SK-N-SH (cell line): ENCODE data around the gene KMT5B. TPM values are rescaled to one million over a fixed set of nuclear protein-coding genes. Genes with fewer than 3 reads are reported as not detected.

Source experiments
- CTCF ChIA-PET: fragments of 300-600, 350-600 bp; formaldehyde crosslinking; extraction: SDS; loops from one replicate; lab custom pipeline; 2021; lab: Yijun Ruan, JAX
- POLR2A ChIA-PET: fragments of 350-600 bp; sonication (Branson Sonifier 250); formaldehyde crosslinking; extraction: SDS; loops from one replicate; lab custom pipeline; 2020; ENCODE audit warnings: antibody characterized with exemption, inconsistent platforms; lab: Yijun Ruan, JAX
- DNase-seq: peaks from one replicate; pipeline ENCODE4 v3.0.0; 2012
- H2AFZ ChIP-seq: fragments of 200-600 bp; sonication (generic); 2 replicates; pipeline ENCODE4 v1.8.1; 2016; ENCODE audit warnings: antibody characterized with exemption, mild to moderate bottlenecking, low read depth
- H3F3A ChIP-seq: fragments of 200-600 bp; sonication (generic); replicated peaks from 2 replicates; pipeline ENCODE3; 2016; ENCODE audit warnings: antibody characterized with exemption, mild to moderate bottlenecking; ENCODE audit not compliant: insufficient read depth
- H3K27ac ChIP-seq, 2 experiments: fragments of 200-500 bp in 1 of 2; fragments of 200-600 bp in 1 of 2; sonication (Bioruptor generic) in 1 of 2; sonication (generic), shearing (Covaris generic) in 1 of 2; 2 replicates each; pipeline versions ENCODE4 v1.5.1 to v1.6.1; 2014 to 2016; ENCODE audit warnings: low read depth in 2 of 2, inconsistent platforms in 1 of 2, low read length in 1 of 2, mild to moderate bottlenecking in 1 of 2, mixed read lengths in 1 of 2
- H3K27me3 ChIP-seq: fragments of 200-600 bp; sonication (generic), shearing (Covaris generic); 2 replicates; pipeline ENCODE4 v1.6.1; 2016; ENCODE audit warnings: mixed run types; ENCODE audit not compliant: insufficient read depth
- H3K36me3 ChIP-seq, 2 experiments: fragments of 200-500 bp in 1 of 2; fragments of 200-600 bp in 1 of 2; sonication (Bioruptor generic) in 1 of 2; sonication (generic) in 1 of 2; replicated peaks in 1 of 2; 2 replicates each; pipeline versions ENCODE3 to v1.5.1; 2014 to 2016; ENCODE audit warnings: low read length in 1 of 2, mild to moderate bottlenecking in 1 of 2; ENCODE audit not compliant: insufficient read depth in 2 of 2, control insufficient read depth in 1 of 2
- H3K4me1 ChIP-seq, 2 experiments: fragments of 200-500 bp in 1 of 2; fragments of 200-600 bp in 1 of 2; sonication (Bioruptor generic) in 1 of 2; sonication (generic), shearing (Covaris generic) in 1 of 2; 2 replicates each; pipeline versions ENCODE4 v1.5.1 to v1.6.1; 2014 to 2016; ENCODE audit warnings: low read depth in 1 of 2, low read length in 1 of 2, mixed run types in 1 of 2; ENCODE audit not compliant: insufficient read depth in 2 of 2, control insufficient read depth in 1 of 2
- H3K4me2 ChIP-seq: fragments of 200-600 bp; sonication (generic), shearing (Covaris generic); 2 replicates; pipeline ENCODE4 v1.6.1; 2017; ENCODE audit warnings: mixed run types
- H3K4me3 ChIP-seq, 2 experiments: fragments of 200-500 bp in 1 of 2; fragments of 200-600 bp in 1 of 2; sonication (Bioruptor generic) in 1 of 2; sonication (generic), shearing (Covaris generic) in 1 of 2; 2 replicates each; pipeline versions ENCODE4 v1.5.1 to v1.8.1; 2014 to 2016; ENCODE audit warnings: low read depth in 2 of 2, inconsistent platforms in 1 of 2, low read length in 1 of 2, mild to moderate bottlenecking in 1 of 2, mixed read lengths in 1 of 2, moderate library complexity in 1 of 2
- H3K79me2 ChIP-seq: fragments of 200-600 bp; sonication (generic); 2 replicates; pipeline ENCODE4 v1.8.1; 2017; ENCODE audit warnings: mild to moderate bottlenecking; ENCODE audit not compliant: insufficient read depth
- H3K9ac ChIP-seq: fragments of 200-600 bp; sonication (generic); 2 replicates; pipeline ENCODE4 v1.6.1; 2017; ENCODE audit warnings: mixed run types
- H3K9me2 ChIP-seq: fragments of 200-600 bp; sonication (generic); 2 replicates; pipeline ENCODE4 v1.6.1; 2017; ENCODE audit warnings: mixed run types
- H3K9me3 ChIP-seq: fragments of 200-600 bp; sonication (generic); 2 replicates; pipeline ENCODE4 v1.6.1; 2017; ENCODE audit warnings: mixed run types, mild to moderate bottlenecking, moderate library complexity
- H4K20me1 ChIP-seq: fragments of 200-600 bp; sonication (generic); 2 replicates; pipeline ENCODE4 v1.6.1; 2017; ENCODE audit warnings: mild to moderate bottlenecking, mixed run types; ENCODE audit not compliant: insufficient read depth
- FOXJ3 ChIP-seq: sonication (generic); formaldehyde crosslinking; IDR thresholded peaks from 2 replicates; pipeline ENCODE4 v1.5.1; 2020; ENCODE audit warnings: mild to moderate bottlenecking, missing genetic modification reagents
- FOXM1 ChIP-seq: IDR thresholded peaks from 2 replicates; pipeline ENCODE4 v1.4.0; 2012; ENCODE audit warnings: low read depth, mild to moderate bottlenecking
- MEF2A ChIP-seq: IDR thresholded peaks from 2 replicates; pipeline ENCODE4 v1.4.0; 2012; ENCODE audit warnings: low read depth, borderline replicate concordance
- MXI1 ChIP-seq: IDR thresholded peaks from 2 replicates; pipeline ENCODE4 v1.6.1; 2012; ENCODE audit warnings: mild to moderate bottlenecking, low read depth, low read length, improper control_type of control experiment
- NRF1 ChIP-seq: IDR thresholded peaks from 2 replicates; pipeline ENCODE4 v1.6.1; 2012; ENCODE audit warnings: low read depth, mild to moderate bottlenecking, low read length
- RFX5 ChIP-seq: IDR thresholded peaks from 2 replicates; pipeline ENCODE4 v1.6.1; 2012; ENCODE audit warnings: mild to moderate bottlenecking, improper control_type of control experiment, low read length
- SIN3A ChIP-seq: IDR thresholded peaks from 2 replicates; pipeline ENCODE4 v1.6.1; 2012; ENCODE audit warnings: low read depth, mild to moderate bottlenecking, low read length, moderate library complexity, borderline replicate concordance
- SMC3 ChIP-seq: IDR thresholded peaks from 2 replicates; pipeline ENCODE4 v1.6.1; 2012; ENCODE audit warnings: low read depth, low read length, improper control_type of control experiment
- TCF12 ChIP-seq: IDR thresholded peaks from 2 replicates; pipeline ENCODE4 v1.4.0; 2012
- TEAD4 ChIP-seq: IDR thresholded peaks from 2 replicates; pipeline ENCODE4 v1.4.0; 2012; ENCODE audit warnings: mild to moderate bottlenecking, borderline replicate concordance; ENCODE audit not compliant: insufficient read depth
- ZBTB33 ChIP-seq: IDR thresholded peaks from 2 replicates; pipeline ENCODE4 v1.4.0; 2012; ENCODE audit warnings: low read depth, borderline replicate concordance
- WGBS: methylation state at CpG from one replicate; pipeline ENCODE4 v1.1.6; 2017; ENCODE audit warnings: low lambda C conversion rate; 5-methylcytosine and 5-hydroxymethylcytosine counted together
- polyA plus RNA-seq, 3 experiments: library from polyadenylated mRNA; depleted of rRNA; stranded (reverse); fragments of >200 nt; gene quantifications; 2 replicates each; pipeline ENCODE4 v1.2.3, GENCODE V29; 2012

Gene KMT5B
- polyA plus RNA-seq, 1 of the 3 experiments (the other 2 are of a cell fraction), result 10.4 TPM

GRCh38 chr11:68146010-68146540 lies 67.0 kb downstream of the KMT5B start:
- H3K9me2 ChIP-seq, result no peaks in the 10 kb centered on the region
- WGBS, result 60% methylated on average over 12 of the region's 15 CpGs
- TF ChIP-seq TEAD4 (no peak), MXI1 (peak; percentile 25; the same call in 1 of the 2 replicates)
- H3K4me1 ChIP-seq, result peaks cover 0 to 20% of the 10 kb centered on the region in 2 experiments; a peak in 1 of 4 replicates
- POLR2A ChIA-PET, result interaction anchor here (1.3 kb wide), 1 partner anchor 18 kb away, joined by 3 read pairs; no protein-coding TSS in a partner anchor
- no peaks in the 10 kb centered on the region for H4K20me1 ChIP-seq
- no peaks in the 10 kb centered on the region for H3K9me3 ChIP-seq
- H3K4me2 ChIP-seq, result no peak overlapping the region
- H3F3A ChIP-seq, result no peaks in the 10 kb centered on the region
- H3K79me2 ChIP-seq, result no peaks in the 10 kb centered on the region
- H3K9ac ChIP-seq, result no peak overlapping the region
- H3K36me3 ChIP-seq, result no peaks in the 10 kb centered on the region
- H2AFZ ChIP-seq, result no peak overlapping the region
- CTCF ChIA-PET, result interaction anchor here (0.6 to 3.1 kb wide), 4 partner anchors 10 to 63 kb away, joined by 3 to 12 read pairs (median 3); no protein-coding TSS in a partner anchor
- no peak overlapping the region; a peak in 1 of 4 replicates for H3K27ac ChIP-seq
- DNase-seq, result peak; percentile 46
- no peaks in the 10 kb centered on the region for H3K27me3 ChIP-seq
- no peak overlapping the region for H3K4me3 ChIP-seq

DNA sequence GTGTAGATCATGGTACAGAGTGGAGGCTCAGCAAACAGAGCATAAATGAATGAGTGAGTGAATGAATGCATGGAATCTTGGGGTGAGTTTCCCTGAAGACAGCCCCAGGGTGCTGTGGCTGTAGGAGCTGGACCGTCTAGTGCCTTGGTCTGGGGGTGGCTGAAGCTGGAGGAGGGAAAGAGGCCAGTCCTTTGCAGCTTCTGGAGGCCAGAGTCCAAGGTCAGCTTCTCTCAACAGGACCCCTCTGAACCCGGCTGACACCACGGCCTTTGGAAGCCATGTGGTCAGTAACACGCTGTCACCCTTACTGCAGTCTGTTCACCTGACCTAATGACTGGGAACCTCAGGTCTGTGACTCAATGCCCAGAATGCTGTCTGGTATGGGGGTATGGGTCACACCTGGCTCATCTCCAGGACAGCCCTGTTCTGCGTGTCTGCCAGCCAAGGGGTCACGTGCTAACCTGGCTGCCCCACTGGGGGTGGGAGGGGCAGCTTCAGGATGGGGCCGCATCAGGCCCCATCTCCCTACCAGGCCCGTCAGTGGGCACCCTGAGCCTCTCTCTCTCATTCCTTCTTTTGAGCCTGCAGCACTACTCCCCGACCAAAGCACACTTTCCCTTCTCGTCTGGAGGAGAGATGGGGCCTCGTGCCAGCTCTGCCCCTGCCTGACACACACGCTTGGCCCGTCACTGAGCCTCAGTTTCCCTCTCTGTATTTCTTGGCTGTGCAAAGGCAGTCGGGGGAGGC lies 67.8 kb downstream of the KMT5B start:
- H3K9ac ChIP-seq, result no peak overlapping the region
- H3K27me3 ChIP-seq, result no peaks in the 10 kb centered on the region
- peaks cover 0 to 28% of the 10 kb centered on the region in 2 experiments; a peak in 1 of 4 replicates for H3K4me1 ChIP-seq
- TF ChIP-seq SIN3A, result no peak
- no peak for TF ChIP-seq ZBTB33
- no peak for TF ChIP-seq SMC3
- no peak for TF ChIP-seq TCF12
- no peak for TF ChIP-seq FOXM1
- TF ChIP-seq FOXJ3, result no peak
- no peak for TF ChIP-seq MEF2A
- no peak for TF ChIP-seq RFX5
- TF ChIP-seq NRF1, result no peak
- no peaks in the 10 kb centered on the region for H3K79me2 ChIP-seq
- 81% methylated on average over 10 of the region's 14 CpGs for WGBS
- no peak overlapping the region for H2AFZ ChIP-seq
- H3K27ac ChIP-seq, result no peak overlapping the region
- H3K4me2 ChIP-seq, result no peak overlapping the region
- H4K20me1 ChIP-seq, result no peaks in the 10 kb centered on the region
- no peak overlapping the region for H3K4me3 ChIP-seq
- no peak for DNase-seq
- ChIA-PET POLR2A (interaction anchor here (1.3 kb wide), 1 partner anchor 17 kb away, joined by 3 read pairs; no protein-coding TSS in a partner anchor), CTCF (interaction anchor here (0.5 to 3.1 kb wide), 4 partner anchors 10 to 66 kb away, joined by 3 to 12 read pairs (median 3); no protein-coding TSS in a partner anchor)
- H3K9me2 ChIP-seq, result no peaks in the 10 kb centered on the region
- H3F3A ChIP-seq, result no peaks in the 10 kb centered on the region
- H3K9me3 ChIP-seq, result no peaks in the 10 kb centered on the region
- no peaks in the 10 kb centered on the region for H3K36me3 ChIP-seq
